ENCODE results near the gene PHETA1. TPM values are rescaled to one million over a fixed set of nuclear protein-coding genes. Genes with fewer than 3 reads are reported as not detected.

PHETA1 gene
- total RNA-seq, 1 experiment from 2014 or later = 10.6 TPM

DNA sequence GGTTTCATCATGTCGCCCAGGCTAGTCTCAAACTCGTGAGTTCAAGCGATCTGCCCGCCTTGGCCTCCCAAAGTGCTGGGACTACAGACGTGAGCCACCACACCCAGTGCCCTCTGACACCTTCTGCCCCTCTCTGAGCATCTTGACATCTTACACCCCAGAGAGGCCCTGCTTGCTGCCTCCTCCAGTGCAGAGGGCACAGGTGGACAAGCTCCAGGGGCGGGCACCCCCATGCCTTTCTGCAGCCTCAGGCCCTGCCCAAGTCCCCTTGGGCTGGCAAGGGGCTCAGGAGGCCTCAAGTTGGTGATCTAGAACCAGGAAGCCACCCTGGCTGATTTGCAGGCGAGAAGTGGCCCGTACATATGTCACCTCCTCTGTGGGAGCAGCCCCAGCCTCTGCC is 25.6 kb upstream of the PHETA1 start:
- TF ChIP-seq ATF3 (IDR thresholded peaks at IDR 0.05) = no peak
- TF ChIP-seq, protein P1, sequence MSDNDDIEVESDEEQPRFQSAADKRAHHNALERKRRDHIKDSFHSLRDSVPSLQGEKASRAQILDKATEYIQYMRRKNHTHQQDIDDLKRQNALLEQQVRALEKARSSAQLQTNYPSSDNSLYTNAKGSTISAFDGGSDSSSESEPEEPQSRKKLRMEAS (IDR thresholded peaks at IDR 0.05) = no peak
- TF ChIP-seq SIN3A (IDR thresholded peaks at IDR 0.05; ENCODE audit: low read depth) = no peak
- no peak for TF ChIP-seq ZBTB33 (IDR thresholded peaks at IDR 0.05; ENCODE audit: extremely low read depth, insufficient replicate concordance, low read length)
- TF ChIP-seq ZNF274 (IDR thresholded peaks at IDR 0.05; ENCODE audit: low read depth, low read length) = no peak
- no peak for TF ChIP-seq SRF (IDR thresholded peaks at IDR 0.05; ENCODE audit: low read depth)
- TF ChIP-seq ELF1 (IDR thresholded peaks at IDR 0.05; ENCODE audit: borderline replicate concordance, low read depth) = no peak
- no peak for TF ChIP-seq CBX3 (IDR thresholded peaks at IDR 0.05; ENCODE audit: low read depth)
- TF ChIP-seq ZFX (IDR thresholded peaks at IDR 0.05) = no peak
- no peak for TF ChIP-seq SP1 (IDR thresholded peaks at IDR 0.05; ENCODE audit: low read depth)
- TF ChIP-seq, protein P2, sequence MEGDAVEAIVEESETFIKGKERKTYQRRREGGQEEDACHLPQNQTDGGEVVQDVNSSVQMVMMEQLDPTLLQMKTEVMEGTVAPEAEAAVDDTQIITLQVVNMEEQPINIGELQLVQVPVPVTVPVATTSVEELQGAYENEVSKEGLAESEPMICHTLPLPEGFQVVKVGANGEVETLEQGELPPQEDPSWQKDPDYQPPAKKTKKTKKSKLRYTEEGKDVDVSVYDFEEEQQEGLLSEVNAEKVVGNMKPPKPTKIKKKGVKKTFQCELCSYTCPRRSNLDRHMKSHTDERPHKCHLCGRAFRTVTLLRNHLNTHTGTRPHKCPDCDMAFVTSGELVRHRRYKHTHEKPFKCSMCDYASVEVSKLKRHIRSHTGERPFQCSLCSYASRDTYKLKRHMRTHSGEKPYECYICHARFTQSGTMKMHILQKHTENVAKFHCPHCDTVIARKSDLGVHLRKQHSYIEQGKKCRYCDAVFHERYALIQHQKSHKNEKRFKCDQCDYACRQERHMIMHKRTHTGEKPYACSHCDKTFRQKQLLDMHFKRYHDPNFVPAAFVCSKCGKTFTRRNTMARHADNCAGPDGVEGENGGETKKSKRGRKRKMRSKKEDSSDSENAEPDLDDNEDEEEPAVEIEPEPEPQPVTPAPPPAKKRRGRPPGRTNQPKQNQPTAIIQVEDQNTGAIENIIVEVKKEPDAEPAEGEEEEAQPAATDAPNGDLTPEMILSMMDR (IDR thresholded peaks at IDR 0.05 in 2 of 3, conservative IDR thresholded peaks at IDR 0.05 in 1 of 3; ENCODE audit: borderline replicate concordance in 1 of 3, insufficient read depth in 1 of 3, low read depth in 2 of 3, low read length in 2 of 3) = no peak
- TF ChIP-seq YY1 (IDR thresholded peaks at IDR 0.05; ENCODE audit: extremely low read depth, insufficient replicate concordance, low read depth, low read length) = no peak
- no TSS peak for BruUV-seq (replicated peaks)
- ChIA-PET CTCF (no interaction called here), POLR2A (no interaction called here), RAD21 (ENCODE audit: low non-redundant PET in 1 of 2, low total read pairs in 2 of 2, uncharacterized antibody in 2 of 2, unreplicated experiment in 2 of 2) (no interaction called here)
- H3K4me3 ChIP-seq (replicated peaks in 1 of 2; ENCODE audit: low read depth in 1 of 2, low read length in 2 of 2) = no peak overlapping the region
- no peaks in the 10 kb centered on the region for H3K9me2 ChIP-seq (ENCODE audit: insufficient read depth)
- intact Hi-C loops (cut with micrococcal nuclease) = no loop called here
- no peaks in the 10 kb centered on the region for H3K9me3 ChIP-seq (ENCODE audit: control insufficient read depth in 1 of 2, insufficient read depth in 1 of 2, low read depth in 1 of 2, low read length in 2 of 2)
- no peak for DNase-seq (ENCODE audit: low read depth, low spot score)
- H3K79me2 ChIP-seq (ENCODE audit: insufficient read depth, low read length) = no peaks in the 10 kb centered on the region
- no peak overlapping the region for H3K9ac ChIP-seq (ENCODE audit: low read length)
- H3K4me2 ChIP-seq (ENCODE audit: low read length) = no peak overlapping the region
- H3K27ac ChIP-seq (ENCODE audit: low read depth, low read length) = no peak overlapping the region
- H4K20me1 ChIP-seq (ENCODE audit: insufficient read depth) = no peaks in the 10 kb centered on the region
- H2AFZ ChIP-seq (ENCODE audit: low read depth, low read length, poor library complexity, severe bottlenecking) = no peak overlapping the region
- ATAC-seq = no peak
- H3K4me1 ChIP-seq (ENCODE audit: control insufficient read depth in 1 of 2, insufficient read depth in 2 of 2, low read length in 2 of 2) = peaks cover 9 to 34% of the 10 kb centered on the region in 2 experiments; a peak in 3 of 4 replicates
- no peaks in the 10 kb centered on the region for H3K36me3 ChIP-seq (ENCODE audit: control insufficient read depth in 1 of 2, insufficient read depth in 2 of 2, low read length in 2 of 2)
- no peaks in the 10 kb centered on the region for H3K27me3 ChIP-seq (ENCODE audit: insufficient read depth, low read length)

All from HCT116 (cell line).